Activated CD4-positive, alpha-beta T cell treated with anti-CD3 and anti-CD28 coated beads, Interleukin-2, Interleukin-4, amounts not matched to agents 100 ng/mL and 50 ng/mL, durations not matched to agents 16 hours and 8 hours (primary cell): ENCODE measurements around the gene ZP1.
"Not testable (repeated sequence)": the region's sequence is repeated elsewhere in the genome, so short reads cannot be mapped to it uniquely, and the experiment has no call there.

Experiments used
- DNase-seq: peaks from one replicate; pipeline ENCODE4 v3.0.0-alpha.2; 2020; ENCODE audit warnings: low spot score

The ZP1 gene, protein sequence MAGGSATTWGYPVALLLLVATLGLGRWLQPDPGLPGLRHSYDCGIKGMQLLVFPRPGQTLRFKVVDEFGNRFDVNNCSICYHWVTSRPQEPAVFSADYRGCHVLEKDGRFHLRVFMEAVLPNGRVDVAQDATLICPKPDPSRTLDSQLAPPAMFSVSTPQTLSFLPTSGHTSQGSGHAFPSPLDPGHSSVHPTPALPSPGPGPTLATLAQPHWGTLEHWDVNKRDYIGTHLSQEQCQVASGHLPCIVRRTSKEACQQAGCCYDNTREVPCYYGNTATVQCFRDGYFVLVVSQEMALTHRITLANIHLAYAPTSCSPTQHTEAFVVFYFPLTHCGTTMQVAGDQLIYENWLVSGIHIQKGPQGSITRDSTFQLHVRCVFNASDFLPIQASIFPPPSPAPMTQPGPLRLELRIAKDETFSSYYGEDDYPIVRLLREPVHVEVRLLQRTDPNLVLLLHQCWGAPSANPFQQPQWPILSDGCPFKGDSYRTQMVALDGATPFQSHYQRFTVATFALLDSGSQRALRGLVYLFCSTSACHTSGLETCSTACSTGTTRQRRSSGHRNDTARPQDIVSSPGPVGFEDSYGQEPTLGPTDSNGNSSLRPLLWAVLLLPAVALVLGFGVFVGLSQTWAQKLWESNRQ

DNA sequence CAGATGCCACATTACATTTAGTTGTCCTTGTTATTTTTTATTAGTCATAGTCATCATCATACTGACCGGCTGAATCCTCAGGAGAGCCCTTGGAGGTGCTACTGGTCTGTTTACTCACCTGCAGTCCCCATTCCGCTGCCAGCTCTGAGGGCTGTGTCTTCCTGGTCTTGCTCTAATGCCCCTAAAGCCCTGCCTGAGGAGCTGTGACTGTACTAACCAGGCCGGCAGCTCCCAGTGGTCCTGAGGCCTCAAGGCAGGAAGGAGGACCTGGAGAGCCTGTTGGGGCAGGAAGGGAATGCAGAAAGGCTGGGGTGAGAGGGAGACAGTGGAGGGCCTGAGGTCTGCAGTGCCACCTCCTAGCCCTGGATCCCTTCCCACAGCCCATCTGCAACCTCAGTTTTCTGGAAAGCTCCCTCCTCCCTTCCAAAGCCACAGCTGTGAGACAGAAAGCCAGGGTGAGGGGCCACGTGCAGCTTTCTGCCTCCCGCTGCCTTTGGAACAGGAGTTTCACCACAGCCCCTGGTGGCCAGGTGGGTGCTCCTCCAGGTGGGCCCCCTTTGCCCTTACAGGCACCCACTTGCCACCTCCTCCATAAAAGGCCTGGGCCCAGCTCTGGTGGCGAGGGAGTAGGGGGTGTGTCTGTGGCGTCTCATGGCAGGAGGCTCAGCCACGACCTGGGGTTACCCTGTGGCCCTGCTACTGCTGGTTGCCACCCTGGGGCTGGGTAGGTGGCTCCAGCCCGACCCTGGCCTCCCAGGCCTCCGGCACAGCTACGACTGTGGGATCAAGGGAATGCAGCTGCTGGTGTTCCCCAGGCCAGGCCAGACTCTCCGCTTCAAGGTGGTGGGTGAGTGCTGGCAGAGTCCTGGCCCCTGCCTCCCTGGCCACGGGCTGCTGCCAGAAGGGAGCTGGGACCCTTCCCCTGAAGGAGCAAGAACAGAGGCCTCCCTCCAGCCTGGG is at the start of gene ZP1:
TSS of gene ZP1 (plus strand) at position 632 of the 960 bp plus-strand sequence. CDS start at position 652, 20 bp downstream.
- no peak for DNase-seq

DNA sequence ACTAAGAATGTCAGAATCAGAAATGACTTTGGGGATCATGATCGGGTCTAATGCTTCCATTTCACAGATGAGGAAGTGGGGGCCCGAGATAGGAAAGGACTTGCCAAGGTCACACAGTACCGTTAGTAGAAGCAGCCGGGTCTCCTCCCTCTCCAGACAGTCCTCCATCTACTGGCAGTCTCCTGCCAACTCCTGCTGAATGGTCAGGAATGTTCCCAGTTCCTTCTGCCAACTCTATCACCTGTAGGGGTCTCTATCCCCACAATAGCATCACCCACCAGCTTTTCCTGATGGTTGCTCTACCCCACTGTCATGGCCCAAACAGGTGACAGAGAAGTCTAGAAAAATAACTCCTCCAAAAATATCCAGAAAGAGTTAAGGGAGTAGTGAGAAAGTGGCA is 49.3 kb upstream of the ZP1 start:
- no peak for DNase-seq

DNA sequence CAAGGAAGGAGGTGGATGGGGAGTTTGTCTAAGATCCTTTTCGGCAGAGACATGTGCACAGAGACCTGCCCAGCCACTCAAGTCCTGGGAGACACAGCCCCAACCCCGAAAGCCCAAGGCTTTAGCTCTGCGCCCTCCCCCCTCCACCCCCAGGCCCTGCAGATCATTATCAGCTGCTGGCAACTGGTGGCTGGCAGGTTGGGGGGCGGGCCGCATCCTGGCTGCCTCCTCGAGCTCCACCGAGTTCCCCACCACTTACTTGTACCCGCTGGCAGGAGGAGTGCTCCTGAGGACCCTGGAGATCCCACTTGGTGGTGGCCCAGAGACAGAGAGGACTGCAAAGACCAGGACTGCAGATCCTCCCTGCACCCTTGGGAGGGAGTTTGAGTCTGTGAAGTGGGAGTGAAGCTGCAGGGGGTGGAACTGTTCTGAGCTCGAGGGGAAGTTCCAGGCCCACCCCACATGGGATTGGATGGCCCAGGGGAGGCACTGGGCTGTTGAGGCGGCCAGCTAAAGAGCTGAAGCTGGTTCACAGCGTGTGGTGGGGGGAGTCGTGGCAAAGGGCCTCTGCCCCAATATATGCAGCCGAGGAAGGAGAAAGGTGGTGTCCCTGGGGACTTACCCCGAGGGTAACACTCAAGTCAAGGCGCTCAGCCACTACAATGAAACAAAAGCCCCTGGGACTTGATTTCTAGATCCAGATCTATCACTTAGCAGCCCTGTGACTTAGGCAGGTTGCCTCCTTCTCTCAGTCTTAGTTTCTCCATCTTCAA is 45.3 kb upstream of the ZP1 start:
- DNase-seq = no peak

DNA sequence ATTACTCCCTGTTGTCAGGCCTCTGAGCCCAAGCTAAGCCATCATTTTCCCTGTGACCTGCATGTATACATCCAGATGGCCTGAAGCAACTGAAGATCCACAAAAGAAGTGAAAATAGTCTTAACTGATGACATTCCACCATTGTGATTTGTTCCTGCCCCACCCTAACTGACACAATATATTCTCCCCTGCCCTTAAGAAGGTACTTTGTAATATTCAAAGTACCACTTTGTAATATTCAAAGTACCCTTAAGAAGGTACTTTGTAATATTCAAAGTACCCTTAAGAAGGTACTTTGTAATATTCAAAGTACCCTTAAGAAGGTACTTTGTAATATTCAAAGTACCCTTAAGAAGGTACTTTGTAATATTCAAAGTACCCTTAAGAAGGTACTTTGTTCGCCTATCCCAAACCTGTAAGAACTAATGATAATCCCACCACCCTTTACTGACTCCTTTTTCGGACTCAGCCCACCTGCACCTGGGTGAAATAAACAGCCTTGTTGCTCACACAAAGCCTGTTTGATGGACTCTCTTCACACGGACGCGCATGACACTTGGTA is 43.5 kb upstream of the ZP1 start:
- not testable (repeated sequence) for DNase-seq

DNA sequence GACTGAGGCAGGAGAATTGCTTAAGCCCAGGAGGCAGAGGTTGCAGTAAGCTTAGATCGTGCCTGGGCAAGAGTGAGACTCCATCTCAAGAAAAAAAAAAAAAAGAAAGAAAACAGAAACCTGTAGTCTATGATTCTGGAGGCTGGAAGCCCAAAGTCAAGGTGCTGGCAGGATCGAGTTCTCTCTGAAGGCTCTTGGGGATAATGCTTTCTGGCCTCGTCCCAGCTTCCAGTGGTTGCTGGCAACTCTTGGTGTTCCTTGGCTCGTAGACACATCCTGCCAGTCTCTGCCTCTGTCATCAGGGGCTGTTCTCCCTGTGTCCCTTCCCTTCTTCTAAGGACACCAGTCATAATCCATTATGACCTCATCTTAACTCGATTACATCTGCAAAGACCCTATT is 42.2 kb upstream of the ZP1 start:
- DNase-seq = no peak

DNA sequence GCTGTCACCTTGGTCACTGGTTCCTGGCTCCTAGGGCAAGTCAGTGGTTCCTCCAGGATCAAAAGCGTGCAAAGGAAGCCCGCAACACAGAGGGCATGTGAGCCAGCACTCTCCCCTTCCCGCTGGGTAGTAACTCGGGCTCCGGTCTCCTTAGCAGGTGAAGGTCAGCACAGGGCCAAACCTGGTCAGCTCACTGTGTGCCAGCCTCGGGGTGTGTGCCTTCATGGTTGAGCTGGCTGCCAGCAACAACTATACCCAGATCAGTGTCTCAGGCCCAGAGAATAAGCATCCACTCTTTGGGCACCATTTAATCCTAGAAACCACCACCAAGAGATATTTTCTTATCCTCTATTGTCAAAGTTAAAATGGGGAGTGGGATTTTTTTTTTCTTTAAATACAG is 41.6 kb upstream of the ZP1 start:
- DNase-seq = no peak

DNA sequence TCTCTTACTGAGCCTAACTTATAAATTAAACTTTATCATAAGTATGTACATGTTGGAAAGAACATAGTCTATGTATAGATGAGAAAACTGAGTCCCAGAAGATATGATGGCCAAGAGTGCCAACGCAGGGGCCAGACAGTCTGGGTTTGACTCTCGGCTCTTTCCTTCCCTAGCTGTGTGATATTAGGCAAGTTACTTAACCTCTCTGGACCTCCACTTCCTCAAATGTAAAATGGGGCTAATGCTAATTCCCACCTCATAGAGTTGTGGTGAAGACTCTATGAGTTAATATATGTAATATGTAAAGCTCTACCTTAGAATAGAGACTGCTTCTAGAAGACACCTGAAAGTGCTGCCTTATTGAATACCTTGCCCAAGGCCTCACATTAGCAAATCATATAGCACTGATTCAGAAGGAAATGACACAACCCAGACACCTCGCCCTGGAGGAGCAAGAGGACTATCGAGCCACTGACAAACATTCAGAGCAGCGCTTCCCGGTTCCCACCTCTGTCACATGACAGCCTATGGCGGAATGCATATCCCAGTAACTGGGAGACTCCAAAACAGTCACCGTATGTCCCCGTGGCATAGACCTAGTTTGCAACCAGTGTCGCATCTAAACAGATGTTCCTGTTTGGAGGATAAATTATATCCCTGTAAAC is 36.7 kb upstream of the ZP1 start:
- no peak for DNase-seq

DNA sequence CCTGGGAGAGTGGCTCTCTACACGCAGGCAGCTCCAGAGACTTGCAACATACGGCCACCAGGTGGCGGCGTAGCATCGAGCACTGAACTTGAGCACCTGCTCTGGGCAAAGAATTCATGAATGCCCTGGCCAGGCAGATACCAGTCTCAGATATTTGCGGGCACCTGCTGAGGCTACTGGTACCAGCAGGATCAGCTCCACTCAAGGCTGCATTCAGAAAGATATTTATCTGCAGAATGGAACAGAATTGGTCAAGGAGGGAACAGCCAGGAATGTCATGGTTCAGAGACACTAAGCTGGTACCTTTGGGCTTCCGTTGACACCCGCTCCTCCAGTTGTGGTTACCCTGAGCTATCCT is 36.2 kb upstream of the ZP1 start:
- peak; percentile 81 for DNase-seq

DNA sequence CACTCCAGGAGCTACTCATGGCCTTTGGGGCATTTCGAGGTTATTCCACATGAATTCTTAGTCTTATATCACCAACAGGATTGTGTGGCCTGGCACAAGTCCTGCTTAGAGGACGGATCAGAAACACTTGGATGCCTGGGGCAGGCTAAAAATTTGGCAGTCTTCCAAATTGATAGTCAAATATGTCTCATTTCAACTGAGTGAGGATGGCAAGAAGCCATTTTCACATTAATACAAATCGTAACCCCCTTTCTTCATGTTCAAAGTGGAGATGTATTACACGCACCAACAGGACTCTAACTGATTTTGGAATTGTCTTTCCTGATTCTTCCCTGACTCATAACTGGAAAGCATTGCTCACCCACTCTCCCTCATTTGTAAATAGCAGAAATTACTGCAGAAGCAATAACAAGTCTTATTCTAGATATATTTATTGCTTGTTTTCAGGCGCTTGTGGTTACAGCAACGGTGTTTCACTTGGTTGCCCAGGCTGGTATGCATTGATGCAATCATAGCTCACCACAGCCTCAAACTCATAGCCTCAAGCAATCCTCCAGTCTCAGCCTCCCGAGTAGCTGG is 35.8 kb upstream of the ZP1 start:
- DNase-seq = peak; percentile 27

DNA sequence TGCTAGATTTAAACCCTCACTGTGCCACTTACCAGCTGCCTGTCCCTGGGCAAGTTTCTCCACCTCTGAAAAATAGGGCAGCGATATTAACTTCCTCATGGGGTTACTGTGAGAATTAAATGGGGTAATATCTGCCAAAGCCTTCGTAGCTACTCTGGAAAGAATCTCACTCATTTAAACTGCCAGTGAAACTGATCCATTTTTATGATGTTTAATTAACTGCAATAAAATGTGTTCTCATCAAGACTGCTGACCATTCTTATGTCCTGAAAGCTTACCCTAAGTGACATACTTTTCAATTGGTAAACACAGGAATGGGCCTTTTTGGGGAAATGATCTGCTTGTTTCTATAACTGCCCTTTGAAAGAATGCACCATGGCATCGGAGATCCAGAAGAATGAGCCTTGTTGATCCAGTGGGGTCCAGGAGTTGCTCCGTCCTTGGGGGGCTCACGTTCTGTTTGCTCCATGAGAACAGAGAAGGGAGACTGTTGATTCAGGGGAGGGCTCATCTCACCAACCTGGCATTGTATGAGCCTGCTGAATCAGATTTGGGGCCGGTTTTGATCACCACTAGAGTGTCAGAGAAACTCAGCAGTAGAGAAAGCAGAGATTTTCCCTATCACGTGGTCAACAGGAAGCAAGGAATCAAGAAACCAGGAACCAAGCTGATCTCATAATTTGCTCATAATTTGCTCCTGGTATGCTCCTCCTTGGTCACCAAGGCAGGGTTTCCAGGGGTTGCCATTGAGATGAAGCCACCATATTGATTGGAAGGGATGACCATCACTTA is 32.4 kb upstream of the ZP1 start:
- DNase-seq = no peak

DNA sequence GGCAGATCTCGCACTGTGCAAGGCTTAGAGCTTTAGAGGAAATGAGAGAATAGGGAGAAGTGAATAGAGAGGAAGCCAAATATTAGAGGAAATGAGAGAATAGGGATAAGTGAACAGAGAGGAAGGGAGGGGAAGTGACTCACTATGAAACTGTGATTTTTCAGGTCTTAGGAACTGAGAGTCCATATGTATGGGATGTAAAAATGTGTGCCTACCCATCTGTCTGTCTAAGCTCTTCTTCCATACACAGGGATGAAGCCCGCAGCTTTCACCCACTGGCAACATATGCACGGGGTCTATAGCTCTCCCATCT is 31.9 kb upstream of the ZP1 start:
- no peak for DNase-seq

DNA sequence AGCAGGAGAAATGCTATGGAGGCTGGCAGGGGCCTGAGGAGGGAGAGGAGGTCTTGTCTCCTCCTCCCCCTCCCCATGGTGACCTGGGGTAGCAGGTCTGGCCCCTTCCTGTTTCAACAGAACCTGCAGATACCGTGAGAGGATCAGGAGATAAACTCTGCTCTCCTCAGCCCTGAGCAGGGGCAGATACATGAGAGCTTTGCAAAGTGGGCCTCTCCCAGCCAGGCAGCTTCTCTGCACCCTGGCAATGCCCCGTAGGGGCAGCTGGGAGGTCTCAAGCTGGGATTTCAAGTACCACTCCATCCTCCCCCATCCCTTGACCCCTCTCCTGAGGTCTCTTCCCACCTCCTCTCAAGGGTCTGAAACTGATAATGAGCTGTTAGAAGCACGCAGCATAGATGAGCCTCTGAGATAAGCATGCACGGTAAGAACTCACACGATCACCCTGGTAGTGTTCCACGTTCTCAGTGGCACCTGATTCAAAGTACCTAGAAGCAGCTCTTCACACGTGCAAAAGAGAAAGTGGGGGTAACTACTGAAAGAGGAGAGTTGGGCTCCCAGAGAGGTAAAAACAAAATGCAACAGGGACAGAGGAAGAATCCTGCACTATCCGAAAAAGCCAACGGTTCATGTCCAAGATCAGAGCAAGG is 30.4 kb upstream of the ZP1 start:
- peak; percentile 24 for DNase-seq

DNA sequence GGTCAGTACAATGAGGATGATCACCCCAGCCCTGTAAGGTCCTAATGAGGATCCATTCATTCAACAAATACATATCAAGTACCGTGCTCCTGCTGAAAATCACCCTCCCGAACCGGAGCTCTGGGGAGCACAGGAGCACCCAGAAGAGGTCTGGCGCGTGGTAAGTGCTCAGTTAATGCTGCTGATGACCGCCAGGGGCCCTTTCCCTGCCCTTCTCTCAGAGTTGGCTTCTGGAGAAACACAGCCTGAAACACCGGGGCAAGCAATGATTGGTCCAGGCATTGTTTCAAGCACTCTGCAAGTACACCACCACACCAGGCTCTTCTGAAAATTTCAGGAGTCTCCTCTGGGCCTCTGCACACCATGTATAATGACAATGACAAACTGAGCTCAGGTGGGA is 29.2 kb upstream of the ZP1 start:
- no peak for DNase-seq

DNA sequence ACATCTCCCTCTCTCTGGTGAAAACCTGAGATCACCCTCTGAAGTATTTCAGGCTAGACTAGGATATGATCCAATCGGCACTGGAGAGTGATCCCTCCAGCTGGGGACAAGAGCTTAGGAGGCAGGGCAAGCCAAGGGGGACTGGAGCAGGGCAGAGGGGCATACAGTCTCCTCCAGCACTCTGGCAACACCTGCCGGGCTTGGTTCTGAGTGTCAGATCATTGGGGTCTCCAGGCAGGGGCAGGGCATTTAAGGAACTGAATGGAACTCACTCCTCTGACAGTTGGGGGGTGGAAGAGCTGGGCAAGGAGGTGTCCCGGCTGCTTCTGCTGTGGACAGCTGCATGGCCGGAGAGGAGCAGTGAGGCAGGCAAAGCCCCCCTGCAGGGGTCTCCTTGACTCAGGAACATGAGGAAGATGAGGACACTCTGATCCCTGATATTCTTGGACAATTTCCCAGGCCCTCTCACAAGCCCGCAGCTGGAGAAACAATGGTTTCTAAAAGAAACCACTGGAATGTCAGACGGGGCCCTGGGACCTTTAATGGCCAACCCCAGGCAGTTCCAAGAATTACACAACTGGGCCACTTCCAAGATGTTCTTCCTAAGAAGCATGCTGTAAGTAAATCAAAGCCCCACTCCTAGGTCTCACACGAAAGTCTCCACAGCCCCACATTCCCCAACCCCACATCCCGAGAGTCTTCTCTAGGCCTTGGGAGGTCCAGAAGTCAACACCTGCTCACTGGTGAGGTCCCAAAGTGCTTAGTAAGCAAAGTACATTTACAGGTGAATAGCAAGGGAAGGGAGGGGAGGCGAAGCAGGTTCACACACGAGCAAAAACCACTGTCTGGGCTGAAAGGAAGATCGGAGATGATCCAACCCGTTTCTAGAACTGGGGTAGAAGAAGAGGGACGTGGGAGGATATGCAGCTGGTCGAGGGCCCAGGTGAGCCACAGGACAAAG is 26.6 kb upstream of the ZP1 start:
- DNase-seq = no peak

DNA sequence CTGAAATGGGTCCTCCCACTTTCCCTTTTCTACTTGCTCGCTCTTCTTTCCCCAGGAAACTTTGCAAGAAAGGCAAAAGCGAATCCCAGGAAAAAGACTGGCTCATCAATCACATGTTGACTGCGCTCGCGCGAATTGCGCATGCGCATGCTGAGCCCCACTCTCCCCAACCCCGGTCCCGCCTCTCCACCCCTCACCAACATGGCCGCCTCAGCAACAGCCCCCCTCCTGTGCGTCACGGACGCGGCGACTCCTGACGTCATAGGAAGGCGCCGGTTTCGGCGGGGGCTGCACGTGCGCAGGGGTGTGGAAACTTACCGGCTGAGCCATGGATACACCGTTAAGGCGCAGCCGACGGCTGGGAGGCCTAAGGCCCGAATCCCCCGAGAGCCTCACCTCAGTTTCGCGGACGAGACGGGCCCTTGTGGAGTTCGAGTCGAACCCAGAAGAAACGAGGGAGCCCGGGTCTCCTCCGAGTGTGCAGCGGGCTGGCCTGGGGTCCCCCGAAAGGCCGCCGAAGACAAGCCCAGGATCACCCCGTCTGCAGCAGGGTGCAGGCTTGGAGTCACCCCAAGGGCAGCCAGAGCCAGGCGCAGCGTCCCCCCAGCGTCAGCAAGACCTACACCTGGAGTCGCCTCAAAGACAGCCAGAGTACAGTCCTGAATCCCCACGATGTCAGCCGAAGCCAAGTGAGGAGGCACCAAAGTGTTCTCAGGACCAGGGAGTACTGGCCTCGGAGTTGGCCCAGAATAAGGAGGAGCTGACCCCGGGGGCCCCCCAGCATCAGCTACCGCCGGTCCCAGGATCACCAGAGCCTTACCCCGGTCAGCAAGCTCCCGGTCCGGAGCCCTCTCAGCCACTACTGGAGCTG is 25.3 kb upstream of the ZP1 start, which contains the start of gene CCDC86:
TSS of gene CCDC86 (plus strand) at position 317 of the 871 bp plus-strand sequence. CDS start at position 329, 12 bp downstream.
- DNase-seq = peak; percentile 98

DNA sequence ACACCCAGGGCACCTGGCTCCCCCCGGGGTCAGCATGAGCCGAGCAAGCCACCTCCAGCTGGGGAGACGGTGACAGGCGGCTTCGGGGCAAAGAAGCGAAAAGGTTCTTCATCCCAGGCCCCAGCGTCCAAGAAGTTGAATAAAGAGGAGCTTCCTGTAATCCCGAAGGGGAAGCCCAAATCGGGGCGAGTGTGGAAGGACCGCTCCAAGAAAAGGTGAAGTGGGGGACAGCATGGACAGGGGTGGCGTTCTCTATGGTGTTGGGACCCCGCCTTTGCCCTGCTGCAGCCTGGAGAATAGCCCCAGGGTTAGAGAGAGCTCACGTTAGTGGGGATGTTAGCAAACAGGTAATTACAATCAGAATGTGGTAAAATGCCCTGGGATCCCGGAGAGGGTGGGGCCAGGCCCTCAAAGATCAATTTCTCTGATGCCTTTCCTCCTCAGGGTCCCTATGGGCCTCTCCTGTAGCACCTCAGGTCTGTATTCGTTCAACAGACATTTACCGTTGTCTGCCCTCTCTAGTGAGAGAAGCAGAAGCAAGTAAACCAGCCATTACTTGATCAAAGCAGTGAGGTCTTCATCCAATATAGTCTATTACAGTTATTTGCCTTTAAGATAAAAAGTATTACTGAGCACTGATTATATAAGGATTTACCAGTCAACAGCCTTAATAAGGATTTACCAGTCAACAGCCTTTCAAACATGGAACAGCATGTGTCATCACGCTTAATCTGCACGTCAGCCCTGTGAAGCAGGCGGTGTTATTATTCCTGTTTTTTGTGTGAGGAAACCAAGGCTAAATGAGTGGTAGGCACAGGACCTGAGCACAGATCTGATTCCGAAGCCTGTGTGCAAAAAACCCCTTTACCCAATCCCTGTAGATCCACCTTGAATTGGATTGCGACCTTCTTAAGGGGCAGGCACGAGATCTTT is 24.4 kb upstream of the ZP1 start:
- no peak for DNase-seq
